Measurements from ENCODE around the gene DPY30. TPM values are rescaled to one million over a fixed set of nuclear protein-coding genes. Genes with fewer than 3 reads are reported as not detected.

The DPY30 gene
- polyA plus RNA-seq, 1 donor = 41.7 TPM

GRCh38 chr2:32009516-32010256 is 29.9 kb downstream of the DPY30 start:
- no peak for DNase-seq (ENCODE audit: low read depth)

- DNase-seq (ENCODE audit: low read depth) = no peak
Measured at GRCh38 chr2:32008805-32009515, 30.6 kb downstream of the DPY30 start.

- DNase-seq (ENCODE audit: low read depth) = no peak
Measured at GRCh38 chr2:32007121-32007391, 32.5 kb downstream of the DPY30 start.

GRCh38 chr2:32005371-32005976 is 34.1 kb downstream of the DPY30 start:
- no peak for DNase-seq (ENCODE audit: low read depth)

DNA sequence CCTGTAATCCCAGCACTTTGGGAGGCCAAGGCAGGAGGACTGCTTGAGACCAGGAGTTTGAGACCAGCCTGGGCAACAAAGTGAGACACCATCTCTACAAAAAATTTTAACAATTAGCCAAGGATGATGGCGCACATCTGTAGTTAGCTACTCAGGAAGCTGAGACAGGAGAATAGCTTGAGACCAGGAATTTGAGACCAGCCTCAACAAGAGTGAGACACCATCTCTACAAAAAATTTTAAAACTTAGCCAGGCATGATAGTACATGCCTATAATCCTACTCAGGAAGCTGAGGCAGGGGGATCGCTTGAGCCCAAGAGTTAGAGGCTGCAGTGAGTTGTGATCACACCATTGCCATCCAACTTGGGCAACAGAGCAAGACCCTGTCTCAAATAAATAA is 35.8 kb downstream of the DPY30 start:
- no peak for DNase-seq (ENCODE audit: low read depth)

DNA sequence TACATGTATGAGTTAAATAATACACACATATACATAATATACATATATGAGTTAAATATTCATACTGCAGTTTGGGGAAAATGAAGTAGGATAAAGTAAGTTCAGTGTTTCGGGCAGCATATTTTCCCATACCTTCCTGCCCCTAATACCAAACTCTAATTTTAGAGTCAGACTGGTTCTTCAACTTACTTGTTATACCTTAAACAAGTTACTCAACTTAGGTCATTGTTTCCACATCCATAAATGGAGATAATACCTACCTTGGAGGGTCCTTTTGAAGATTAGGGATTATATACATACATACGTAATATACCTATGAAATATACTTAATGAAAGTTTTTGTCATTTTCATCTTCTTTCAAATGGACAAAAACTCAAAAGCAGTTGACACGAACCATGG is 37.2 kb downstream of the DPY30 start:
- DNase-seq (ENCODE audit: low read depth) = no peak

DNA sequence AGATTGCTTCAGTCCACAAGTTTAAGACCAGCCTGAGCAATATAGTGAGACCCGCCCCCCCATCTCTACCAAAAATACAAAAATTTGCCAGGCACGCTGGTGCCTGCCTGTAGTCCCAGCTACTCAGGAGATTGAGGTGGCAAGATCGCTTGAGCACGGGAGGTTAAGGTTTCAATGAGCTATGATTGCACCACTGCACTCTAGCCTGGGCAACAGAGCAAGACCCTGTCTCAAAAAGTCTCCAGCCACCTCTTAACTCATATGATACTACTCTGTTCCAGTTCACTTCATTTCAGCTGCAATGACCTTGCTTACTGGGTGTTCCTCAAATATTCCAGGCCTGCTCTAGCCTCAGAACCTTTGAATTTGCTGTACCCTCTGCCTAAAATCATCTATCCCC is 40.2 kb downstream of the DPY30 start:
- DNase-seq (ENCODE audit: low read depth) = no peak

- DNase-seq (ENCODE audit: low read depth) = no peak
Measured at GRCh38 chr2:31998731-31999383, 40.7 kb downstream of the DPY30 start.

- DNase-seq (ENCODE audit: low read depth) = no peak
Measured at GRCh38 chr2:31997653-31998052, 42.0 kb downstream of the DPY30 start.

GRCh38 chr2:31996571-31997150 is 42.9 kb downstream of the DPY30 start:
- no peak for DNase-seq (ENCODE audit: low read depth)

GRCh38 chr2:31992934-31993333 is 46.7 kb downstream of the DPY30 start:
- no peak for DNase-seq (ENCODE audit: low read depth)

DNA sequence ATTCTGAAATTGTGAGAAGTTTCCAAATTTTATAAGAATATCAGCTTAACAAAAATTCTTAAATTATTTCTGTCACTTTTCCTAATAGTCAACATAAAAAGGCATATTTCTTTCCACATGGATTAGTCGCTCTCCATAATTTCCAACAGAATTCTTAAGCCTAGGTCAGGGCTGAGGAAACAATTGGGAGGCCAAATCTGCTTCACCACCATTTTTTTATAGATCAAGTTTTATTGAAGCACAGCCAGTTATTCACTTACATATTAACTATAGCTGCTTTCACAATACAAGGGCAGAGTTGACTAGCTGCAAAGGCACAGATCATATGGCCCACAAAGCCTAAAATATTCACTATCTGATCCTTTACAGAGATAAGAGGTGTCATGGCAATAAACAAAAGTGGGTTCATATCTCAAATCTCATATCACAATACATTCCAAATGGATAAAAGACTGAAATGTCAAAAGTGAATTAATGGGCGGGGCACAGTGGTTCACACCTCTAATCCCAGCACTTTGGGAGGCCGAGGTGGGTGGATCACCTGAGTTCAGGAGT is 47.5 kb downstream of the DPY30 start:
- no peak for DNase-seq (ENCODE audit: low read depth)

DNA sequence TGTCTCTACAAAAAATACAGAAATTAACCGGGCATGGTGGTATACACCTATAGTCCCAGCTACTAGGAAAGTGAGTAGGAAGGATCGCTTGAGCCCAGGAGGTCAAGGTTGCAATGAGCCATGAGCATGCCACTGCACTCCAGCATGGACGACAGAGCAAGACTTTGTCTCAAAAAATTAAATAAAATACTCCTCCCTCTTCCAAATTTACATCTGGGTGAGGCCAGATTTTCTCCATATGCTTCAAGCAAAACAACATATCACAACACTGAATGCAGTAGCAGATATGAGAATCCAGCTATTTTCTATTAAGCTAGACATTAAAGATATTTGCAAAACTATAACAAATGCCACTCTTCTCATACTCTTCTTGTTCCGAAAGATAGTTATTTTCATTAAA is 49.7 kb downstream of the DPY30 start:
- no peak for DNase-seq (ENCODE audit: low read depth)

DNA sequence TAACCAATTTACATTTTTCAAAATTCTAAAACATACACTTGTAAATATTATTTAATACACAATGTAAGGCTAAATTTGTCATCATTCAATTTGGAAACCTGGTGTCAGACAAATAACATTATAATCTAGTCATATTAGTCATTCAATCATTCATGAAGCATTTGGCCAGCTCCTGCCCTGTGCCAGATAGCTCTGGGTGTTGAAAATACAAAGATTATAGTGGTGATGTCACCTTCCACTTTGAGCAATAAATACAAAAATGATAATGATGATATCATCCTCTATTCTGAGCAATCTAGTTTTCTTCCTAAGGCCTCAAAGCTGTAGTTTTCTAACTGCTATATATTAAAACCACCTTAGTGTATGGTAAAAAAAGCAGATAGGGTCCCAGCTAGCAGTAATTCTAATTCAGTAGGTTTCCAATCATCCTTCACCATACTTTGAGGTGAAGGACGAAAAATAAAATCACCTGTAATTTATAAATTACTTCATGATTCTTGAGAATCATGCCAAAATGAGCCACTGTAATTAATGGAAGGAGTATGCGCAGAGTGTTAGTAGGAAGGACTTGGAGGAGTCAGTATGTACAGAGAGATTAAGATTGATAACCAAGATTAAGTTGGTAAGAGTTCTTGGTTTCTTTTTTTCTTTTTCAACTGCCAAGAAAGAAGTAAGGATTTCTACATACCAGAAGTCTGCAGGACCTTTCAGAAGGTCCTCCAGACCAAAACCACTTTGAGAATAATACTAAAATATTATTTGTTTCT is 52.0 kb downstream of the DPY30 start:
- no peak for DNase-seq (ENCODE audit: low read depth)

GRCh38 chr2:31986906-31987305 is 52.7 kb downstream of the DPY30 start:
- DNase-seq (ENCODE audit: low read depth) = no peak

DNA sequence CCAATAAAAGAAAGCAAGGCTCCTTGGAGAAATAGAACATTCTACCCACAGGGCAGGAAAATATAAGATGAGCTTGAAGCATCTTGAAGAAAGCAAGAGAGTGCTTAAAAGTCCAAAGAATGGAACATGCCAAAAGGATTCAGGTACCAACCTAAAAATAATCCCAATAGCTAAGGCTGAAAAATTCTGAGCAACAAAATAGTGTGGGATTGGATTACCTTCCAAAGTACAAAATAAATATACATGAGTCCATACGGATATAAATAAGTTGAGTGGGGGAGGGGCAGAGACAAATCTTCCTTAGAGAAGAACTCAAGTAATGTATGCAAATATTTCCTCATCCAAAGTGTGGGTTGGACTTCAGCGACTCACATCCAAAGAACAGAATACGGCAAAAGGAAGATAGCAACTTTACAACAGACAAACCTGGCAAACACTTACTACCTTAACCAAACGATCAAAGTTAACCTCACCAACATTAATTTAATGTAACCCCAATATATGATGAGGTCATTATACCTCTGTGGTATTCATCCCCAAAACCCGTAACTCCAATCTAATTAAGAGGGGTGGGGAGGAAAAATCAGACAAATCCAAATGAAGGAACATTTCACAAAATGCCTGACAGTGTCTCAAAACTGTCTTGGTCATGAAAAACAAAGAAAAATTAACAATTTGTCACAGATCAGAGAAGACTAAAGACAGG is 55.7 kb downstream of the DPY30 start:
- DNase-seq (ENCODE audit: low read depth) = no peak

DNA sequence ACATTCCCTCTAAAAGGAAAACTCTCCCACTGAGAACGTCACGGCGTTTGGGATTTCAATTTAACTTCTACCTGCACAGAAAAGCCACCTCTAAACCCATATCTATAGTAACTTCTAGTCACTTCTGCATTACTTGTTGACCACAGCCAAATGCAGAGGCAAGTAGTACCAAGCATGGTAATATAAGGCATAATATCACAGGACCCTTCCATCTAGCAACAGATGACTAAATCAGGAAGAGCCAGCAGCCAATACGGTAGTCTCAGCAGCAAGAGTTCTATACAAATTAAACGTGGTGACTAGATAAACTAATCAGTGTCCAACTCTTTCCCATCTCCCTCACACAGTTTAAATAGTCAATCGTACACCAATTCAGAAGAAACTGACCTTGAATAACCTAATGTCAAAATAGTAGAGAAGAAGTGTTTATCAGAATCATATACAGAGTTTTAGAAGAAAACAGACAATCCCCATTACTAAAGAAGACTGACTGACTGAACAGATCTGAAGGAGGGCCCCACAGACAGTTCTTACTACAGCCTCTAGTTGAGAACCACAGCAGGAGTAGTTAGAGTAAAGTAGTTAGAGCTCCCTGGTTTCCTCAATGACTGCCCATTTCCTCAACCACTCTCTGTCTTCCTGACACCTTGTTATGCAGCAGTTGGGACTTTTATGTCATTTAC is 58.8 kb downstream of the DPY30 start:
- no peak for DNase-seq (ENCODE audit: low read depth)

GRCh38 chr2:31979956-31980355 is 59.6 kb downstream of the DPY30 start:
- DNase-seq (ENCODE audit: low read depth) = no peak

- DNase-seq (ENCODE audit: low read depth) = no peak
Measured at GRCh38 chr2:31979018-31979417, 60.6 kb downstream of the DPY30 start.

DNA sequence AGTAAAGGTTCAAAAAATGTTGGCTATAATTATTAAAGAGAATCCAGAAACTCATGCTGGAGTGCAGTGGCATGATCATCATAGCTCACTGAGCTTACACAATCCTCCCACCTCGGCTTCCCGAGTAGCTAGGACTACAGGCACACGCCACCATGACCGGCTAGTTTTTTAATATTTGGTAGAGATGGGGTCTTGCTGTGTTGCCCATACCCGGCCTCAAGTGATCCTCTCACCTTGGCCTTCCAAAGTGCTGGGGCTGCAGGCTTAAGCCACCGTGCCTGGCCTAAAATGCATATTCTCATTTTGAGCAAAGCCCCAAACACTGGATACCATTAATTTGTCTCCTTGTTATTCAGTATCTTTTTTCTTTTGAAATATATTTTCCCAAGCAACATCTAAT is 61.2 kb downstream of the DPY30 start:
- DNase-seq (ENCODE audit: low read depth) = no peak

Measured in forelimb muscle (tissue), 1 donor.